Endothelial cell of umbilical vein (primary cell): ENCODE measurements around the gene TFAP2A.

Experiments
- CTCF ChIP-seq, 2 donors: IDR thresholded peaks; 1 replicate in 1 of 2; 2 replicates in 1 of 2; pipeline ENCODE4 v1.5.1; 2011; ENCODE audit warnings: low read length in 2 of 2, mild to moderate bottlenecking in 2 of 2, moderate library complexity in 2 of 2, control low read depth in 1 of 2, inconsistent platforms in 1 of 2, low read depth in 1 of 2; ENCODE audit not compliant: insufficient read depth in 1 of 2; ENCODE audit errors: extremely low read depth in 1 of 2
- MYC ChIP-seq: IDR thresholded peaks from one replicate; pipeline ENCODE4 v1.6.1; 2011; ENCODE audit warnings: mild to moderate bottlenecking, low read depth, low read length
- POLR2A ChIP-seq: IDR thresholded peaks from 2 replicates; pipeline ENCODE4 v1.6.1; 2012; ENCODE audit warnings: low read depth, mild to moderate bottlenecking, control low read depth, low read length
- POLR2AphosphoS5 ChIP-seq: IDR thresholded peaks from 2 replicates; pipeline ENCODE4 v1.6.1; 2012; ENCODE audit warnings: low read depth, mild to moderate bottlenecking, control low read depth, low read length, moderate library complexity; ENCODE audit not compliant: insufficient read depth

- TF ChIP-seq CTCF (IDR thresholded peaks at IDR 0.05; ENCODE audit: extremely low read depth in 1 of 2, insufficient read depth in 1 of 2, low read depth in 1 of 2, low read length in 2 of 2) = no peak
- no peak for TF ChIP-seq POLR2A
- TF ChIP-seq POLR2AphosphoS5 = no peak
- TF ChIP-seq MYC = no peak
Measured at GRCh38 chr6:10403385-10404106, 11.3 kb downstream of the TFAP2A start.
